Suprapubic skin (tissue), 3 donors: ENCODE measurements around the gene TRIP12.

Experiments used
- EP300 ChIP-seq: sonication (generic); formaldehyde crosslinking; IDR thresholded peaks from one replicate; pipeline ENCODE4 v1.6.1; 2017; ENCODE audit warnings: antibody characterized with exemption
- POLR2A ChIP-seq, 2 donors: fragments of 450-650 bp; IDR thresholded peaks; one replicate each; pipeline ENCODE4 v1.6.1; 2017; ENCODE audit warnings: antibody characterized with exemption in 2 of 2, mild to moderate bottlenecking in 2 of 2, moderate library complexity in 2 of 2
- TF ChIP-seq, protein P1 (sequence below), 2 donors: fragments of 200-600 bp in 1 of 2; fragments of 450-650 bp in 1 of 2; sonication (generic) in 1 of 2; IDR thresholded peaks; one replicate each; pipeline ENCODE4 v1.5.1; 2016 to 2019; ENCODE audit warnings: antibody characterized with exemption in 2 of 2, mild to moderate bottlenecking in 1 of 2, moderate library complexity in 1 of 2

DNA sequence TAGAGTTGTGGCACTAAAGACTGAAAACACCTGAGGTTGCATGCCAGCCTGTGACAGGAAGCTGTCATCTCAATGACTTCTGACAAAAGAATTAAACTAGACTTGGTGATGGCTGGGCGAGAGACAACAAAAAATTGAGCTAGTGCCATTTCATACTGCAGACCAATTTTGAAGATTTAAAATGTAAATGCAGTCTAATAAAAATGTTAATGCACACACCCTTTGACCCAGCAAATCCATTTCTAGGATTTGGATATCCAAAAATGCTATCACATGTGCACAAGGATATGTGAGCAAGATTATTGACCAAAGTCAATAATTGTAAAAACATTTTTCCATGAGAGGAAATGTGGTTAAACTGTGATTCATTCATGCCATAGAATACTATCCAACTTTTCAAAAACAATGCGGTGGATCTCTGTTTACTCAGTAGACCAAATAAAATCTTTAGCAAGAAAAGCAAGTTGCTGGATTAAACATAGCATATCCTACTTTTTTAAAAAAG, 6.1 kb upstream of the TRIP12 start:
- TF ChIP-seq, protein P1, sequence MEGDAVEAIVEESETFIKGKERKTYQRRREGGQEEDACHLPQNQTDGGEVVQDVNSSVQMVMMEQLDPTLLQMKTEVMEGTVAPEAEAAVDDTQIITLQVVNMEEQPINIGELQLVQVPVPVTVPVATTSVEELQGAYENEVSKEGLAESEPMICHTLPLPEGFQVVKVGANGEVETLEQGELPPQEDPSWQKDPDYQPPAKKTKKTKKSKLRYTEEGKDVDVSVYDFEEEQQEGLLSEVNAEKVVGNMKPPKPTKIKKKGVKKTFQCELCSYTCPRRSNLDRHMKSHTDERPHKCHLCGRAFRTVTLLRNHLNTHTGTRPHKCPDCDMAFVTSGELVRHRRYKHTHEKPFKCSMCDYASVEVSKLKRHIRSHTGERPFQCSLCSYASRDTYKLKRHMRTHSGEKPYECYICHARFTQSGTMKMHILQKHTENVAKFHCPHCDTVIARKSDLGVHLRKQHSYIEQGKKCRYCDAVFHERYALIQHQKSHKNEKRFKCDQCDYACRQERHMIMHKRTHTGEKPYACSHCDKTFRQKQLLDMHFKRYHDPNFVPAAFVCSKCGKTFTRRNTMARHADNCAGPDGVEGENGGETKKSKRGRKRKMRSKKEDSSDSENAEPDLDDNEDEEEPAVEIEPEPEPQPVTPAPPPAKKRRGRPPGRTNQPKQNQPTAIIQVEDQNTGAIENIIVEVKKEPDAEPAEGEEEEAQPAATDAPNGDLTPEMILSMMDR (IDR thresholded peaks at IDR 0.05) = no peak
- TF ChIP-seq EP300 (no peak), POLR2A (IDR thresholded peaks at IDR 0.05) (no peak)
